DMS53 (cell line): ENCODE results near the gene SPIRE1.
"Not testable (repeated sequence)": the region's sequence is repeated elsewhere in the genome, so short reads cannot be mapped to it uniquely, and the experiment has no call there.

Experiments
- DNase-seq: peaks from one replicate; lab custom pipeline; 2025; lab: John Stamatoyannopoulos, UW

SPIRE1 gene

GRCh38 chr18:12552879-12553242, 105.0 kb downstream of the SPIRE1 start:
- no peak for DNase-seq

GRCh38 chr18:12551943-12552878, 105.7 kb downstream of the SPIRE1 start:
- DNase-seq, result not testable (repeated sequence)

DNA sequence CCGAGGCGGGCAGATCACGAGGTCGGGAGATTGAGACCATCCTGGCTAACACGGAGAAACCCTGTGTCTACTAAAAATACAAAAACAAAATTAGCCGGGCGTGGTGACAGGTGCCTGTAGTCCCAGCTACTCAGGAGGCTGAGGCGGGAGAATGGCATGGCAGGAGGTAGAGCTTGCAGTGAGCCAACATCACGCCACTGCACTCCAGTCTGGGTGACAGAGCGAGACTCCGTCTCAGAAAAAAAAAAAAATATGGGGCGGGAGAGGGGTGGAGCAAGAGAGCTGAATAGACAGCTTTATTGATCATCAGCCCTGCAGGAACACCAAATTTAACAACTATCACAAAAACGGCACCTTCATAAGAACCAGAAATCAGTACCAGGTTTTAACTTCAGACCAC, 106.4 kb downstream of the SPIRE1 start:
- not testable (repeated sequence) for DNase-seq

GRCh38 chr18:12543697-12544096, 114.2 kb downstream of the SPIRE1 start:
- DNase-seq, result no peak

- peak; percentile 21 for DNase-seq
Observed at GRCh38 chr18:12540751-12541150, 117.2 kb downstream of the SPIRE1 start.

GRCh38 chr18:12539158-12539557, 118.7 kb downstream of the SPIRE1 start:
- DNase-seq, result peak; percentile 34

DNA sequence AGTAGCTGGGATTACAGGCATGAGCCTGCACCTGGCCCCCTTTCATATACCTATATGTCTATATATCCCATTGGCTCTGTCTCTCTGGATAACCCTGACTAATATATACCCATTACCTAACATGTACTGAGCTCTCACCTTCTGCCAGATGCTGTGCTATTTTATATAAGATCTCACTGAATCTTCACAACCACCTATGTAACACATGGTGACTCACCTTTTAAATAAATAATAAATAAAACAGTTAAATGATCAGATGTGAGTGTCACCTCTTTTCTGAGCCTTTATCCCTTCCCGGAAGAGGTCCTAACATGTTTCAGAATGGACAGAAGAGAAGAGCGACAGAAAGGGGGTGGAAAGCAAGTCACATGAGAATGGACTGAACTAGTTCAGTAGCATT, 123.1 kb downstream of the SPIRE1 start:
- peak; percentile 32 for DNase-seq

DNA sequence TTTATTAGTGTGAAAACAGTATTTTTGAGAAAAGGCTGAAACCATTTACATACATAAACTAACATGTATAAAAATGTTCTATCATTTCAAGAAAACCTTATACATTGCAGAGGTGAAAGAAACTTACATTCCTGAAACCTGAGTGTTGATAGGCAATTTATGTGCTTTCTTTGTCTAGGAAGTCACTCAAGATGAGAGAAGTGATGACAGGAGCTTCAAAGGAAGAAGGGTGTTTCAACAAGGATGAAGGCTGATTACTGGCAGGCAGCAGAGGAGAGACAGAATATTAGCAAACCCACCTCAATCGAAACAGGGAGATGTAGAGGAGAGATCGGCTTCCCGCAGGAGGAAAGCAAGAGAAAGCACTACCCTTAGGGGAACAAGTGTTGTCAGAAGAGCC, 125.2 kb downstream of the SPIRE1 start:
- no peak for DNase-seq

GRCh38 chr18:12531749-12532148, 126.2 kb downstream of the SPIRE1 start:
- DNase-seq, result peak; percentile 42

- no peak for DNase-seq
Observed at GRCh38 chr18:12520442-12520992, 137.4 kb downstream of the SPIRE1 start.

- peak; percentile 11 for DNase-seq
Observed at GRCh38 chr18:12518832-12519531, 138.9 kb downstream of the SPIRE1 start.

DNA sequence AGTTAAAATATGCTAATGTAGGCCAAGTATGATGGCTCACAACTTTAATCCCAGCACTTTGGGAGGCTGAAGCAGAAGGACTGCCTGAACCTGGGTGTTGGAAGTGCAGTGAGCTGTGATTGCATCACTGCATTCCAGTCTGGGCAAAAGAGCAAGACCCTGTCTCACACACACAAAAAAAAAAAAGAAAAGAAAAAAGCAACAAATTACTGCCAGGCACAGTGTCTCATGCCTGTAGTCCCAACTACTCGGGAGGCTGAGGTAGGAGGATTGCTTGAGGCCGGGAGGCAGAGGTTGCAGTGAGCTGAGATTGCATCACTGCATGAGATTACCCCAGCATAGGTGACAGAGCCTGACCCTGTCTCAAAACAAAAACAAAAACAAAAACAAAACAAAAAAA, 139.6 kb downstream of the SPIRE1 start:
- no peak for DNase-seq

DNA sequence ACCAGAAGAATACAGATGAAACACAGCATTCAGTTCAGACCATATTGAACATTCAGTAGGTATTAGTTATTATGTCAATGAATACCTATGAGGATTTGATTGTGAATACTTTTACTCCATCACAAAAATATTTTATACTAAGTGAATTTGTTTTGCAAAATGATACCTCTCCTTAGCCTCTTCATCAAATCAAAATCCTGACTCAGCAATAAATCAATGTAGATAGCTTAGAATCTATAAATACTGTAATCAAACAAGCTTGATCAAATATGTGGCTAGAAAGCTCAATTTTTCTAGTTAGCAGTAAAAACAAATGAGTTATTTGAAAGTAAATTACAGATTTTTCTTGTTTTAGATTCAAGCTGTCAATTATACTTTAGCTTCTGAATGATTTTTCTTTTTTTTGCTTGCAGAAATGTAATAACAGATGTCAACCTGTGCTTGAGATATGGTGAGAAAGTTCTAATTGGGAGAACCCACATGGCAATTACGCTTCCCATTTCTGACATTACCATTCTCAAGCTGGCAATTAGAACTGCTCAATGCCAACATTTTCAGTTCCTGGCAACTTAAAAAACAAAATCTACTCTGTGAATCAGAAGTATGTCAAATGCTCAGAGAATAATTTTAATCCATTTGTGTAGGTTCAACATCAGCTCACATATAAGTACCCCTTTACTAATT, 140.6 kb downstream of the SPIRE1 start:
- no peak for DNase-seq

DNA sequence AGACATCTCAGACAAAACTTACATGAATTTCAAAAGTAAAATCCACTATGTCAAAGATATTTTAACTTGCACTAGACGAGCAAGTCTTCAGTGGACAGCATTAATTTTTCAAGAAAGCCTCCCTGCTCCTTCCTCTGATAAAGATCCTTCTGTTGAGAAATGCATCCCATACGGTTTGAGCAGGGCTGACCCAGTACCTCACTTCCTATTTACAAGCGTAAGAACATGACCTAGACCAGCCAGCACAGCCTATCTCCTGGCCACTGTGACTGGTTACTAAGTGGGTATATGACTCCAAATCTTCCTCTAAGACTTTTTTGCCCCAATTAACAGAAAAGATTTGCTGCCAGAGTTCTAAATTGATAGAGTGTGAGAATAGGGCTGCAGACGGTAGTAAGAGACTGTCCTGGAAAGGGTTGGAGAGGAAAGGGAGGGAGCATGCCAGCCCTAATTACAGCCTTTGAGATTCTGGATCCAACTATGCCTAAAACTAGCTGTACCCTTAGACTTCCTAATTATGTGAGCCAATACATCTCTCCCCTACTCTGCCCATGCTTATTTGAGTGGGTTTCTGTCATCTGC, 141.8 kb downstream of the SPIRE1 start:
- no peak for DNase-seq

- no peak for DNase-seq
Observed at GRCh38 chr18:12515550-12515949, 142.4 kb downstream of the SPIRE1 start.

GRCh38 chr18:12507007-12507406, 150.9 kb downstream of the SPIRE1 start:
- DNase-seq, result no peak

- no peak for DNase-seq
Observed at GRCh38 chr18:12500986-12501385, 156.9 kb downstream of the SPIRE1 start.

DNA sequence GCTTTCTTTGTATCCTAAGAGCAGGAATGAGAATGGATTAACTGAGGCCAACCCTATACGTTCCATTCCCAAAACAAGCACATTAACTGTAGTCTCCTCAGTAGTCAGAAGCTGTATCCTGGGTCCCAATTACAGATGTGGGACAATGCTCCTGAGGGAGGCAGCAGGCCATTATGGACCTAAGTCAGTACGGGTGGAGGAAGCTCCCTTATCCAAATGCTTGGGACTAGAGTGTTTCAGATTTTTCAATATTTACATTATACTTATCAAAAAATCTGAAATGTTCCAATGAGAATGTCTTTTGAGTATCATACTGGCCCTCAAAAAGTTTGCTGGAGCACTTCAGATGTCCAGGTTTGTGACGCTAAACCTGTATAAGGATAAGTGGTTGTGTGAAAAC, 160.1 kb downstream of the SPIRE1 start:
- no peak for DNase-seq

DNA sequence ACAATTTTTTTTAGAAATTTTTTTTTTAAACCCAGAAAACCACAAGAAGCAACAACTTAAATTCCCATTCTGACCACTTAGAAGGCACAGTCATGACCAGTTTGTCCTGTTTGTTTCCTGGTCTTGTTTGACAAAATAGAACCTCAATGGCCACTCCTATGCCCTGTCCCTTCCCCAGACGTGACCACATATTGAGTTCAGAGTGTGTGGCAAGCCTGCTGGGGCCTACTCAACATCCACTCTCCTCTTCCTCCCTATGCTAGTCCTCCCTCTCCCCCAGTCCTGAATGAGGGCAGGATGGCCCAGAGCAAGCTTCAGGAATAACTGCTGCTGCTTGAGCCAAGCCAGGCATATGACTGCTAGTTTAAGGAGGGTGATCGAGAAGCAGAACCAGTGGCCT, 160.6 kb downstream of the SPIRE1 start:
- DNase-seq, result peak; percentile 25

DNA sequence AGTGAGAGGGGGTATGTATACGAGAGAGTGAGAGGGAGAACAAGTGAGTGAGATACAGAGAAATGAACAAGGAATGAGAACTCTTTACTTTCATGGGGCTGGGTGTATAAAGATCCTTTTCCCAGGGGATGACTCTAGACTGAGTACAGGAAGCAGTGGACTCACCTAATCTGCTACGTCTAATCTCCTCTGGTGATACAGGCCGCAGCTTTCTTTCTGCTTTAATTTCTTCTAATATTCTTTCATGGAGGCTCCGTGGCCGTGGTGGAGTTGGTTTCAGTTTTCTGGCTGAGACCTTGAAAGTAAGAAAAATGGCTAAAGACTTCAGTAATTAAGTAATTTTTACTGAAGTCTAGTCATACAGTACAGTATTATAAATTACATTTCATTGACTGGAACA, 165.0 kb downstream of the SPIRE1 start:
- no peak for DNase-seq

- DNase-seq, result no peak
Observed at GRCh38 chr18:12491611-12492435, 166.1 kb downstream of the SPIRE1 start.
